CD14-positive monocyte (primary cell): Measurements from ENCODE around the gene KLHL3. TPM values are rescaled to one million over a fixed set of nuclear protein-coding genes. Genes with fewer than 3 reads are reported as not detected.

Experiments used
- DNase-seq, 3 donors: peaks; one replicate each; pipeline ENCODE4 v3.0.0-alpha.2; 2011 to 2022
- H2AFZ ChIP-seq: 2 replicates; pipeline ENCODE4 v1.6.0; 2012; ENCODE audit warnings: mild to moderate bottlenecking, low read depth, low read length, inconsistent platforms; ENCODE audit not compliant: insufficient read depth, poor library complexity, severe bottlenecking
- H3K27ac ChIP-seq, 2 donors: 1 replicate in 1 of 2; 2 replicates in 1 of 2; pipeline ENCODE4 v1.5.1; 2012 to 2013; ENCODE audit warnings: low read length in 2 of 2, control low read depth in 1 of 2, inconsistent platforms in 1 of 2, low read depth in 1 of 2, mild to moderate bottlenecking in 1 of 2
- H3K27me3 ChIP-seq, 2 donors: one replicate each; pipeline versions ENCODE4 v1.6.0 to v1.6.1; 2011 to 2013; ENCODE audit warnings: low read length in 2 of 2; ENCODE audit not compliant: control insufficient read depth in 2 of 2, insufficient read depth in 2 of 2
- H3K36me3 ChIP-seq, 2 donors: replicated peaks in 1 of 2; 1 replicate in 1 of 2; 2 replicates in 1 of 2; pipeline versions ENCODE4 v1.5.1 to v1.6.1; 2012 to 2013; ENCODE audit warnings: low read length in 2 of 2, control low read depth in 1 of 2, inconsistent platforms in 1 of 2, mild to moderate bottlenecking in 1 of 2; ENCODE audit not compliant: insufficient read depth in 2 of 2, control insufficient read depth in 1 of 2
- H3K4me1 ChIP-seq, 2 donors: 1 replicate in 1 of 2; 2 replicates in 1 of 2; pipeline versions ENCODE4 v1.5.1 to v1.6.1; 2012 to 2013; ENCODE audit warnings: low read length in 2 of 2, control low read depth in 1 of 2, inconsistent platforms in 1 of 2, mild to moderate bottlenecking in 1 of 2, moderate library complexity in 1 of 2; ENCODE audit not compliant: insufficient read depth in 2 of 2, control insufficient read depth in 1 of 2
- H3K4me2 ChIP-seq: replicated peaks from 2 replicates; pipeline ENCODE3; 2012; ENCODE audit warnings: low read length, moderate library complexity, mild to moderate bottlenecking; ENCODE audit not compliant: poor library complexity, severe bottlenecking; ENCODE audit errors: extremely low read depth
- H3K4me3 ChIP-seq, 3 experiments: fragments of 200-600 bp in 1 of 3; sonication (generic) in 1 of 3; replicated peaks in 1 of 3; 1 replicate in 2 of 3; 2 replicates in 1 of 3; pipeline ENCODE4 v1.5.1; 2011 to 2013; ENCODE audit warnings: low read length in 3 of 3, mild to moderate bottlenecking in 3 of 3, control low read depth in 2 of 3, low read depth in 2 of 3, inconsistent platforms in 1 of 3, moderate library complexity in 1 of 3
- H3K79me2 ChIP-seq: 2 replicates; pipeline ENCODE4 v1.6.0; 2012; ENCODE audit warnings: mild to moderate bottlenecking, control low read depth, inconsistent platforms, low read length, moderate library complexity; ENCODE audit not compliant: insufficient read depth
- H3K9ac ChIP-seq: 2 replicates; pipeline ENCODE4 v1.6.0; 2017; ENCODE audit warnings: low read length, mild to moderate bottlenecking; ENCODE audit not compliant: insufficient read depth, poor library complexity, severe bottlenecking
- H3K9me3 ChIP-seq, 2 donors: replicated peaks in 1 of 2; 1 replicate in 1 of 2; 2 replicates in 1 of 2; pipeline versions ENCODE4 v1.5.1 to v1.6.1; 2012 to 2013; ENCODE audit warnings: low read length in 2 of 2, control low read depth in 1 of 2; ENCODE audit not compliant: control insufficient read depth in 1 of 2, insufficient read depth in 1 of 2
- H4K20me1 ChIP-seq: 2 replicates; pipeline ENCODE4 v1.6.0; 2012; ENCODE audit warnings: mild to moderate bottlenecking, low read length, control low read depth, moderate library complexity; ENCODE audit not compliant: insufficient read depth
- H3K27ac Mint-ChIP-seq, 7 donors: one replicate each; pipeline ENCODE4 v1.8.0; 2020; ENCODE audit warnings: mild to moderate bottlenecking in 7 of 7, mixed read lengths in 7 of 7, moderate library complexity in 6 of 7, inconsistent platforms in 2 of 7
- H3K27me3 Mint-ChIP-seq, 3 donors: one replicate each; pipeline ENCODE4 v1.8.0; 2021 to 2022; ENCODE audit warnings: low read depth in 3 of 3, mild to moderate bottlenecking in 3 of 3, mixed read lengths in 3 of 3, moderate library complexity in 3 of 3, inconsistent platforms in 1 of 3
- H3K36me3 Mint-ChIP-seq, 2 donors: one replicate each; pipeline ENCODE4 v1.8.0; 2020; ENCODE audit warnings: mixed read lengths in 2 of 2, inconsistent platforms in 1 of 2, mild to moderate bottlenecking in 1 of 2
- H3K4me1 Mint-ChIP-seq: one replicate; pipeline ENCODE4 v1.8.0; 2020; ENCODE audit warnings: mild to moderate bottlenecking, mixed read lengths
- H3K4me3 Mint-ChIP-seq, 2 donors: one replicate each; pipeline ENCODE4 v1.8.0; 2020; ENCODE audit warnings: mild to moderate bottlenecking in 2 of 2, mixed read lengths in 2 of 2, moderate library complexity in 1 of 2
- H3K9me3 Mint-ChIP-seq, 7 donors: one replicate each; pipeline ENCODE4 v1.8.0; 2020 to 2022; ENCODE audit warnings: mixed read lengths in 7 of 7, mild to moderate bottlenecking in 6 of 7, moderate library complexity in 6 of 7, inconsistent platforms in 2 of 7
- WGBS: methylation state at CpG from one replicate; pipeline ENCODE4 v1.1.5; 2013; ENCODE audit warnings: missing lambda C conversion rate; ENCODE audit not compliant: insufficient coverage; 5-methylcytosine and 5-hydroxymethylcytosine counted together
- intact Hi-C, 2 donors: fragments of 100-400 bp; cut with micrococcal nuclease; formaldehyde crosslinking; loops; one replicate each; pipeline versions ENCODE4 v1.15.0 to v1.15.1; 2023
- polyA plus RNA-seq, 3 donors: library from polyadenylated mRNA; depleted of rRNA in 1 of 3; unstranded in 2 of 3; stranded (reverse) in 1 of 3; fragments of 300-500 nt in 2 of 3; fragments of >200 nt in 1 of 3; fragmentation: Illumina TruSeq in 2 of 3; gene quantifications; 1 replicate in 2 of 3; 2 replicates in 1 of 3; pipeline ENCODE4 v1.2.3, GENCODE V29; 2012 to 2021
- TF ChIP-seq, protein P1 (sequence below): fragments of 200-600 bp; IDR thresholded peaks from one replicate; pipeline ENCODE4 v1.8.0; 2022; ENCODE audit warnings: antibody characterized with exemption, mild to moderate bottlenecking

The KLHL3 gene
- polyA plus RNA-seq, 3 donors, result 0.71 TPM; not detected in 2

GRCh38 chr5:137667341-137667740, 68.5 kb downstream of the KLHL3 start:
- TF ChIP-seq, protein P1, sequence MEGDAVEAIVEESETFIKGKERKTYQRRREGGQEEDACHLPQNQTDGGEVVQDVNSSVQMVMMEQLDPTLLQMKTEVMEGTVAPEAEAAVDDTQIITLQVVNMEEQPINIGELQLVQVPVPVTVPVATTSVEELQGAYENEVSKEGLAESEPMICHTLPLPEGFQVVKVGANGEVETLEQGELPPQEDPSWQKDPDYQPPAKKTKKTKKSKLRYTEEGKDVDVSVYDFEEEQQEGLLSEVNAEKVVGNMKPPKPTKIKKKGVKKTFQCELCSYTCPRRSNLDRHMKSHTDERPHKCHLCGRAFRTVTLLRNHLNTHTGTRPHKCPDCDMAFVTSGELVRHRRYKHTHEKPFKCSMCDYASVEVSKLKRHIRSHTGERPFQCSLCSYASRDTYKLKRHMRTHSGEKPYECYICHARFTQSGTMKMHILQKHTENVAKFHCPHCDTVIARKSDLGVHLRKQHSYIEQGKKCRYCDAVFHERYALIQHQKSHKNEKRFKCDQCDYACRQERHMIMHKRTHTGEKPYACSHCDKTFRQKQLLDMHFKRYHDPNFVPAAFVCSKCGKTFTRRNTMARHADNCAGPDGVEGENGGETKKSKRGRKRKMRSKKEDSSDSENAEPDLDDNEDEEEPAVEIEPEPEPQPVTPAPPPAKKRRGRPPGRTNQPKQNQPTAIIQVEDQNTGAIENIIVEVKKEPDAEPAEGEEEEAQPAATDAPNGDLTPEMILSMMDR, result no peak
- H3K27me3 Mint-ChIP-seq, result peaks cover 1 to 3% (median 2%) of the 10 kb centered on the region in 3 donors
- H3K27ac Mint-ChIP-seq, result no peak overlapping the region
- H2AFZ ChIP-seq, result no peak overlapping the region
- no peaks in the 10 kb centered on the region for H3K36me3 ChIP-seq
- H3K4me3 ChIP-seq, result no peak overlapping the region
- no peaks in the 10 kb centered on the region for H4K20me1 ChIP-seq
- peaks cover 0 to 3% (median 0%) of the 10 kb centered on the region in 7 donors for H3K9me3 Mint-ChIP-seq
- no peak overlapping the region for H3K4me3 Mint-ChIP-seq
- DNase-seq, result no peak
- no peak overlapping the region for H3K4me2 ChIP-seq
- no peaks in the 10 kb centered on the region for H3K9me3 ChIP-seq
- no peak overlapping the region for H3K27ac ChIP-seq
- intact Hi-C loops, result loop anchor here in 1 of 2 donors (10.0 kb wide), 2 partner anchors 77 to 467 kb away; partner anchors contain the start of gene NME5
- H3K9ac ChIP-seq, result no peak overlapping the region
- no peaks in the 10 kb centered on the region for H3K27me3 ChIP-seq
- H3K36me3 Mint-ChIP-seq, result no peaks in the 10 kb centered on the region
- H3K4me1 Mint-ChIP-seq, result peaks cover 12% of the 10 kb centered on the region
- peaks cover 0 to 10% of the 10 kb centered on the region in 2 donors for H3K4me1 ChIP-seq
- H3K79me2 ChIP-seq, result no peaks in the 10 kb centered on the region

DNA sequence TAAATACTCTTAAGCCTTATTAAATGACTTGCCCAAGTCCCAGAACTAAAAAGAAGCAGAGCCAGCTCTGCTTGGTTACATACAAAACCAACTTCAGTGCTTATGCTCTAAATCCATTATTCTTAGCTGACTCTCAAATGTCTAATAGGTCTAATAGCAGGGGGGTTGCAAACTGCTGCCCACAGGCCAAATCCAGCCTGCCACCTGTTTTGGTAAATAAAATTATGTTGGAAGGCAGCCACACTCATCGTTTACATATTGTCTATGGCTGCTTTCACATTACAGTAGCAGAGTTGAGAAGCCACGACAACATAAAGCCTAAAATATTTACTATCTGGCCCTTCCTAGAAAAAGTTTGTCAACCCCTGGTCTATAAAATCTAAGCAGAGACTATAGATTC, 69.0 kb downstream of the KLHL3 start:
- WGBS, result no CpG with 5 or more reads among the region's 2 CpGs
- peaks cover 0 to 3% (median 0%) of the 10 kb centered on the region in 7 donors for H3K9me3 Mint-ChIP-seq
- H3K27me3 Mint-ChIP-seq, result peaks cover 1 to 3% (median 2%) of the 10 kb centered on the region in 3 donors
- H3K4me3 Mint-ChIP-seq, result no peak overlapping the region
- peak overlapping the region; percentile 41 for H2AFZ ChIP-seq
- peaks cover 12% of the 10 kb centered on the region for H3K4me1 Mint-ChIP-seq
- H3K79me2 ChIP-seq, result no peaks in the 10 kb centered on the region
- DNase-seq, result no peak
- no peak overlapping the region for H3K9ac ChIP-seq
- intact Hi-C loops, result loop anchor here in 1 of 2 donors (10.0 kb wide), 2 partner anchors 78 to 468 kb away; partner anchors contain the start of gene NME5
- H3K4me1 ChIP-seq, result peaks cover 0 to 10% of the 10 kb centered on the region in 2 donors
- no peaks in the 10 kb centered on the region for H3K36me3 ChIP-seq
- no peaks in the 10 kb centered on the region for H4K20me1 ChIP-seq
- no peak overlapping the region for H3K4me3 ChIP-seq
- no peaks in the 10 kb centered on the region for H3K9me3 ChIP-seq
- H3K4me2 ChIP-seq, result no peak overlapping the region
- no peaks in the 10 kb centered on the region for H3K36me3 Mint-ChIP-seq
- TF ChIP-seq, protein P1, result no peak
- no peaks in the 10 kb centered on the region for H3K27me3 ChIP-seq
- peak overlapping the region in 1 of 7 donors; percentile 48 for H3K27ac Mint-ChIP-seq
- H3K27ac ChIP-seq, result peak overlapping the region in 1 of 2 donors; percentile 29
